NCI-H748 treated with DMSO at 0.1 percent for 48 hours (cell line): ENCODE results near the gene EDIL3.
"Not testable (repeated sequence)": the region's sequence is repeated elsewhere in the genome, so short reads cannot be mapped to it uniquely, and the experiment has no call there.

Experiments used
- DNase-seq: peaks from one replicate; lab custom pipeline; 2025; lab: John Stamatoyannopoulos, UW

EDIL3 gene

GRCh38 chr5:84298628-84299027, 86.1 kb downstream of the EDIL3 start:
- DNase-seq = no peak

DNA sequence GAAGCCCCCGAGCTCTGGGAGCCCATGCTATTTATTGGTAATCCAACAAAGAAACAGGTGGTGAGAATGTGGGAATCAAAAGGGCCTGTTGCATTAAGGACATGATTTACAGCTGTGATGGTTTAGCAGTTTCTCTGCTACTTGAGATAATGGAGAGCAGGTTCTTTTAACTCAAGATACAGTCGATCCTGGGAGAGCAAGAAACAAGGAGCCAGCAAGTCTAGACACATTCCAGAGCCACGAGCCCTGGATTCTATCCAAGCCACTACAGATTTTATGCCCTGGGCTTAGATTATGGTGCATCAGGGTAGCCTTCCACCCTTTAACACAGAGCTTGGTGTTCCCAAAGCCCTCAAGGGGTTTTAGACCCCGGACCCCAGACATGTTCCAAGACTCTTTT, 87.0 kb downstream of the EDIL3 start:
- not testable (repeated sequence) for DNase-seq

- DNase-seq = no peak
Observed at GRCh38 chr5:84292788-84293653, 91.7 kb downstream of the EDIL3 start.

DNA sequence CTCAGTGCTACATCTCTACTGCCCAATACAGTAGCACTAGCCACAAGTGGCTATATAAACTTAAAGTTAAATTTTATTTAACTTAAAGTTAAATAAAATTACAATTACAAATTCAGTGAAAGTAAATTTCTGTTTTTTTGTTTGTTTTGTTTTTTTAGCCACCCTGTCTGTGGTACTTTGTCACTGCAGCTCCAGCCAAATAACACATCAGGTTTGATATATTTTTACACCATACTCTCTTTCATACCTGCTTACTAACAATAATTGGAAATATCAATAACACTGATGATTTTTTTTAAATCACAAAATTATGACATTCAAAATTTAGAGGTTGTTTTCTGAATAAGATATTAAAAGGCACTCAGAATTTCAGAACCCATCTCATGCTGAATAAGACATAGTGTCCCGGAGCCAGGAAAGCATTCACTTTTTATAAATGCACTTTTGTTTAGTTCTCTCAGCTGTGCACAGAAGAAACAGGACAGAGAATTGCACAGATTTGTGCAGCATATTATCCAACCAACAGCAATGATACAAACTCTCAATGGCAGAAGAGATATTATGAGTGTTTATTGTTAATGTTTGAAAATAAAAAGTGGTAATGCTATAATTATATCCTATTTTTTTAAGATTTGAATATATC, 92.6 kb downstream of the EDIL3 start:
- no peak for DNase-seq

- DNase-seq = no peak
Observed at GRCh38 chr5:84290673-84291072, 94.0 kb downstream of the EDIL3 start.

GRCh38 chr5:84290161-84290560, 94.5 kb downstream of the EDIL3 start:
- no peak for DNase-seq

- no peak for DNase-seq
Observed at GRCh38 chr5:84287951-84288350, 96.7 kb downstream of the EDIL3 start.

DNA sequence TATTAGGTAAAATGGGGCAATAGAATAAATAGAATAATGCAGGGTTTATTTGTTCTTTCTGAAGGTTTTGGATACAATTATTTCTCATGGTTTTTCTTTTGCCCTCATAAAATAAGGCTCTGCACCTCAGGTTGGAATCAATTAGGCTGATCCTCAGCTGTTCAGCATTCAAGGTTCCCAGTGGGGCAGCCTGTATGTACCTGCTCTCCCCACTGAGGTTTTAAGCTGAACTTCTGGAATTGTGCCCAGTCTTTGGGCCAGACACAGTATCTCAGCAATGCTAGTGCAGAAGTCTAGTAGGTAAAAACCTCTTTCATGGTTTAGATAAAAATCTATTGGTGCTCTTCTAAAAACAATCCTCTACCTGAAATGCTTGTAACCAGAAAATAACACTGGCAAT, 98.0 kb downstream of the EDIL3 start:
- DNase-seq = no peak

DNA sequence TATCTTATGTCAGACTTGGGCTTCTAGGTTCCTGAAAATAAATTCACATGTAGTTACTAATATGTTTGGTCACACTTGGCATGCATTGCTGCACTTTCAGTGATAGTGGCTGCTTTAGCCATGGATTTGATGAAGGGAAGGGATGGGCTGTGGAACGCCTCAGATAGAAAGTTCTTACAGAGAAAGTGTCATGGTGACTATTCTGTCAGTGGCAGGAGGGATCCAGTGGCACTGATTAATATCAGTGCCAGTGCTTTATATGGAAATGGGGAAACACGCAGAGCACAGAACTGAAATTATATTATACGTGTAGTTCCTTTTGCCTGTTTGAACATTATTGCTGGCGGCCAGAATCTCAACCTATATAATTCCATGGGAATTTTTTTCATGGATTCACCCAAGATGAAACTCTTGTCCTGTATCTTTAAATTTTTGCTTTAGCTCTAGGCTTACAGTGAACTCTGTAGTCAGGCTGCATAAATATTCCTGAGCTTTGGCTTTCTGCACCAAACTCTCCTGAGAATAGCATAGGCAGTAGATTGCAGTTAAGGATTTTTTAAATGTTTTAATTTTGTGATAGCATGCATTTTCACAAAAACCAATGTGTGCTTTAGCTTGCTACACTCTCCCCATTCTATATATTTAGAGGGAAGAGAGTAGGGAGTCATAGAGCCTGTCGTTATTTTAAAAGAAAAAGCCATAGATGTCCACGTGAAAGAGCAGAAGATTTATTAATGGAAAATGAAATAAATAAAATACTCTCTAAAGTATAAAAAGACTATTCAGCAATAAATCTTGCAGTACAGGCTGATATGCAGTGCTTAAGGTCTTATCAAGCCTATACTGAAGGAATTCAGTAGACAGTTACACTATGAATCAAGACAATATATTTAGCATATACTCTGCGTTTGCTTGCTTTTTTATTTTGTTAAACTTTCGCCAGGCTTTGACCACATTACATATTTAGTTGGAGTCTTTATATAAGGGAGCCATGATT, 98.7 kb downstream of the EDIL3 start:
- no peak for DNase-seq

GRCh38 chr5:84281383-84281782, 103.3 kb downstream of the EDIL3 start:
- DNase-seq = no peak

DNA sequence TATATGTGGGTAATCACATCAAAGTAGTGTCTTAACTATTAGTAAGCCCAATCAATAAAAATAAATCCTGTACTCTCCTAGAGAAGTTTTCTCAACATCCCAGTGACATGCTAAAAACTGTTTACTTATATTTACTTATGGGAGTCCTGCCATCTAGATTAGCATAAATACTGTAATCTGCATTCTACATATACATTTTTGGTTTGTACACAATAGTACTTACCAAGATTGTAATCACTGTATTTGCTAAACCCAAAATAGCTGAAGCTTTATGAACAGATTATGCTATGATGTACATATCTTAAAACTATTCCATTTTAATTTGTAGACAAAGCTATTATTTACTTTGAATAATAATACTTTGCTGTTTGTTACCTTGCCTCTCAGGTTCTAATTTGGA, 105.4 kb downstream of the EDIL3 start:
- DNase-seq = no peak

GRCh38 chr5:84275609-84276008, 109.1 kb downstream of the EDIL3 start:
- no peak for DNase-seq

- DNase-seq = peak; percentile 13
Observed at GRCh38 chr5:84274585-84275468, 109.9 kb downstream of the EDIL3 start.

- DNase-seq = no peak
Observed at GRCh38 chr5:84273517-84273883, 111.2 kb downstream of the EDIL3 start.

DNA sequence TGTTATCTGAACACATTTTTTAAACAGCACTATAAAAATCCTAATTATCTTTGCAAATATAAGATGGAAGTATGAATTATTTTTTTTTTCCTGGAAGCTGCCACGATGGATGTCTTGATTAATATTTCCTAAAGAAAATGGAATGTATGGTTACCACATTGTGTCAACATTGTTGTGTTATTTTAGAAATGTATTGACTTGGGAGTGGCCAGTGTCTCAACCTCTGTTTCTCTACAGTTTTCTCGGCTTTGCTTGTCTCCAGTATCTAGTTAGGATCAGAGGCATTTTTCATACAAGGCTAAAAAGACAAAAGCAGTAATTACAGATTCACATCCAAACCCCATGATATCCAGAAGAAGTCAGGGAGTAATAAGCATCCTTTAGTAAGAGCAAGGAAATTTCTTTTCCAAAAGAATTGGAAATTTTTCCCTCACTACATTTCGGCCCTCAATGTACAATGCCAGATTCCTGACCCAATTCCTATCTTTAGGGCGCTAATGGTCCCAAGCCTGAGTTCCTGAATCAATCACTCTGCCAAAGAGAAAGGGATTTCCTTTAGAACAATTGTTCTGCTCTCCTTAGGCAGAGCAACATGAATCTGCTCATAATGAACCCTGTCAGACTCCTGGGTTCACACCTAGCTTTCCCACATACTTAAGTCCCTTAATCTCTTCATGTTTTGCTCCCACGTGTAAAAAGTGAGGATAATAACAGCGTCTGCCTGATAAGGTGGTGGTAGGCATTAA, 111.7 kb downstream of the EDIL3 start:
- no peak for DNase-seq

DNA sequence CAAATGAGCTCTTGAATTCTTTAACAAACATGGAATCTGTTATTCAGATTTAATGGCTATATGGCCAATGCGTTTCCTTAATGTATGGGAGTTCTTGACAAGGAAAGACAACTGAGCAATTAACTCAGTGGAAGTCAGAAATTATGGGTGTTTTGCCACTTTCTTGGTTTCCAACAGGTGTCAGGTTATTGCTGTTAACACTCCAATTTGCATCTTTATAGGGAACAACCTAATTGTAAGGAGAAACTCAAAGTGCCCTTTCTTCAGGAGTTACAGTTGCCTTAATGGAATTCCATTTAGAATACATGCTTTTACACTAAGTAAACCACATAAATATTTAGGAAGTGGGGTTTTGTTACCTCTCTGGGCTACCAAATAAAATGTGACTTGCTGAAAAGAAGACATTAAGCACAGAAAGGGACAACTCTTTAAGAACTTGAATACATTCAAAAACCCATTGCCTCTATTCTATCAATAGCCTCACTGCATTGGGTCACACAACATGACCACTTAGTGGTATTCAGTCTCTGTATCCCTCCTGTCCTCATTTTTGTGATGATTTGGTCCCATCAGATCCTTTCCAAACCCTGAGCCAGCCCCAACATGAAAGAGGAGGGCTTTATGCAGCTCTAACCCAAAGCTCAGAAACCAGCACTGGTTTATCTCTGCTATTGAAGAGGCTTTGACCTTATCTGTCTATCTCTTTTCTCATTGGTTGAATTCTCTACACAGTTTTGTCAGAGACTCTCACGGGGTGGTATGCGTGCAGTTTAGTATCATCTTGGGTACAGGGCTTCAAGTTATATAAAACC, 118.7 kb downstream of the EDIL3 start:
- DNase-seq = no peak

DNA sequence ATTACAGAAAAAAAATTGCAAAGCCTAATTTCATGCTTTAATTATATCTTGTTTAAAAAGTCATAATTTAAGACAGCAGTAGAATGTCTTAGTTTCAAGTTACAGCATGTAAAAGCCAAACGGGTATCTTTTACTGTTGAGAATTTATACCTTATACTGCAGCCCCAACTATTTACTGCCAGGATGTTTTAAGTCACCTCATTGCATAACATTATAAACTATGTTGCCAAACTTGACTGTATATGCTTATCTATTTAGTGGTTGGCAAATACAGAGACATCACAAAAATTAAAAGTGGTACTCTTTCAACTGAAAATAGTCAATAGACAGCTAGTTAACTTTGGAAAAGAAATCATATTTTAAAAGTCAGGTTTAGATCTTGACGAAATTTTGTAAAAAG, 119.5 kb downstream of the EDIL3 start:
- DNase-seq = no peak

- DNase-seq = no peak
Observed at GRCh38 chr5:84260939-84261338, 123.7 kb downstream of the EDIL3 start.

DNA sequence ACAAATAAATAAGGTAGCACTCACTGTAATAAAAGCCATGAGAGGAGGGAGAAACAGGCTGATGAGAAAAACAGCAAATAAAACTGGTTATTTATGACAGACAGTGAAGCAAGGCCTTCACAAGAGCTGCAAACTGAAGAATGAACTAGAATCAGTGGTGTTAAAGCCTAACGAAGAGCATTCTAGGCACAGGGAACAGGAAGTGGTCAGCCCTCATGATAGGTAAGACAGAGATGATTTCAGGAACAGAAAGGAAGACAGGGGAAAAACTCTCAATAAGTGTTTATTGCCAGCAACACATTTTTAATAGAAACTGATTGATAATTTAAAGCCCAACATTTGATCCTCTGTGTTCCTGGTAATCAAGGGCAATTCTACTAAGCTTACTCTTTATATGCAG, 124.5 kb downstream of the EDIL3 start:
- no peak for DNase-seq
